K562 (cell line): ENCODE results near the gene FRMD5. TPM values are rescaled to one million over a fixed set of nuclear protein-coding genes. Genes with fewer than 3 reads are reported as not detected.

ENCODE experiments used
- ATAC-seq: fragments of 200-7000 bp; cut with Tn5 transposase; 3 replicates; pipeline ENCODE4 v1.9.1; 2020; ENCODE audit warnings: moderate library complexity
- BruUV-seq: library from RNA; stranded (reverse); fragments of 400-500 nt; replicated peaks from 2 replicates; lab custom pipeline; 2021; lab: Mats Ljungman, UMichigan
- CTCF ChIA-PET: fragments of 300-600 bp; formaldehyde crosslinking; extraction: SDS; loops from one replicate; lab custom pipeline; 2021; ENCODE audit warnings: low intra/inter-chr PET ratio; lab: Yijun Ruan, JAX
- POLR2A ChIA-PET: fragments of 300-600, 350-650 bp; sonication (Branson Sonifier 250); formaldehyde crosslinking; extraction: SDS; loops from one replicate; lab custom pipeline; 2021; ENCODE audit warnings: antibody characterized with exemption, inconsistent platforms; lab: Yijun Ruan, JAX
- DNase-seq, 4 experiments: peaks; one replicate each; pipeline versions ENCODE4 v3.0.0 to v3.0.0-alpha.2; 2011 to 2018; ENCODE audit warnings: low spot score in 3 of 4, mixed read lengths in 3 of 4; ENCODE audit errors: extremely low read depth in 1 of 4
- FAIRE-seq: peaks from 2 replicates; lab custom pipeline; 2011; peaks lifted over from hg19 to GRCh38; lab: Jason Lieb, UNC
- H2AFZ ChIP-seq: 2 replicates; pipeline ENCODE4 v1.6.0; 2011; ENCODE audit warnings: low read depth, low read length, control low read depth, inconsistent platforms
- H3K27ac ChIP-seq: fragments of 200-600 bp; 3 replicates; pipeline ENCODE4 v1.8.0; 2011; ENCODE audit warnings: low read depth, mild to moderate bottlenecking, control low read depth, inconsistent platforms, low read length, moderate library complexity, mixed read lengths; ENCODE audit errors: extremely low read depth
- H3K27me3 ChIP-seq, 2 experiments: fragments of 300-600 bp in 1 of 2; 2 replicates in 1 of 2; 3 replicates in 1 of 2; pipeline versions ENCODE4 v1.6.0 to v1.8.0; 2011; ENCODE audit warnings: inconsistent platforms in 2 of 2, low read length in 2 of 2, mild to moderate bottlenecking in 1 of 2, mixed read lengths in 1 of 2, moderate library complexity in 1 of 2; ENCODE audit not compliant: control insufficient read depth in 2 of 2, insufficient read depth in 2 of 2
- H3K36me3 ChIP-seq: fragments of 300-600 bp; 3 replicates; pipeline ENCODE4 v1.8.0; 2011; ENCODE audit warnings: mild to moderate bottlenecking, low read length, inconsistent platforms; ENCODE audit not compliant: control insufficient read depth, insufficient read depth
- H3K4me1 ChIP-seq, 2 experiments: fragments of 200-600 bp in 1 of 2; replicated peaks in 1 of 2; 2 replicates in 1 of 2; 3 replicates in 1 of 2; pipeline versions ENCODE4 v1.5.1 to v1.8.0; 2011; ENCODE audit warnings: inconsistent platforms in 2 of 2, low read length in 2 of 2, mild to moderate bottlenecking in 1 of 2, mixed read lengths in 1 of 2, moderate library complexity in 1 of 2; ENCODE audit not compliant: control insufficient read depth in 2 of 2, insufficient read depth in 2 of 2
- H3K4me2 ChIP-seq: 2 replicates; pipeline ENCODE4 v1.6.1; 2011; ENCODE audit warnings: low read length, control low read depth, inconsistent platforms, mixed read lengths; ENCODE audit not compliant: insufficient read depth
- H3K4me3 ChIP-seq: fragments of 200-600 bp; sonication (generic), shearing (Covaris generic); 2 replicates; pipeline ENCODE4 v1.5.1; 2016; ENCODE audit warnings: control low read depth, inconsistent platforms
- H3K79me2 ChIP-seq: fragments of 200-600 bp; 3 replicates; pipeline ENCODE4 v1.8.0; 2011; ENCODE audit warnings: low read length, inconsistent platforms; ENCODE audit not compliant: control insufficient read depth, insufficient read depth
- H3K9ac ChIP-seq, 2 experiments: 2 replicates each; pipeline versions ENCODE4 v1.6.0 to v1.6.1; 2011; ENCODE audit warnings: low read depth in 2 of 2, low read length in 2 of 2, control low read depth in 1 of 2, inconsistent platforms in 1 of 2, mild to moderate bottlenecking in 1 of 2, mixed read lengths in 1 of 2; ENCODE audit not compliant: insufficient read depth in 1 of 2
- H3K9me1 ChIP-seq: one replicate; pipeline ENCODE4 v1.6.0; 2011; ENCODE audit warnings: inconsistent platforms, mild to moderate bottlenecking, low read length, moderate library complexity; ENCODE audit not compliant: control insufficient read depth, insufficient read depth
- H3K9me3 ChIP-seq: replicated peaks from 2 replicates; pipeline ENCODE4 v1.5.1; 2011; ENCODE audit warnings: low read depth, low read length, inconsistent platforms; ENCODE audit not compliant: control insufficient read depth, insufficient read depth
- H4K20me1 ChIP-seq: replicated peaks from 2 replicates; pipeline ENCODE4 v1.6.1; 2011; ENCODE audit warnings: low read length, inconsistent platforms, mixed read lengths; ENCODE audit not compliant: control insufficient read depth, insufficient read depth
- ETS2 ChIP-seq: IDR thresholded peaks from 2 replicates; pipeline ENCODE4 v1.6.1; 2016; ENCODE audit warnings: borderline replicate concordance, missing genetic modification characterization, mild to moderate bottlenecking, moderate library complexity, missing compliant biosample characterization; ENCODE audit not compliant: poor library complexity, severe bottlenecking
- FOSL1 ChIP-seq: fragments of 200-800 bp; sonication (Bioruptor generic); conservative IDR thresholded peaks from 2 replicates; pipeline ENCODE4 v1.6.1; 2016; ENCODE audit warnings: missing genetic modification characterization, missing compliant biosample characterization
- GTF2B ChIP-seq: IDR thresholded peaks from 2 replicates; pipeline ENCODE4 v1.6.1; 2011; ENCODE audit not compliant: insufficient read length; ENCODE audit errors: extremely low read depth
- HDAC1 ChIP-seq, 2 experiments: fragments of 450-650 bp; IDR thresholded peaks; 2 replicates each; pipeline ENCODE4 v1.6.1; 2016 to 2017; ENCODE audit warnings: inconsistent platforms in 1 of 2, mild to moderate bottlenecking in 1 of 2, moderate library complexity in 1 of 2
- HNRNPH1 ChIP-seq: fragments of 200-400 bp; formaldehyde crosslinking; optimal IDR thresholded peaks from 2 replicates; pipeline ENCODE3; 2017; ENCODE audit warnings: low read depth, mild to moderate bottlenecking, low read length, moderate library complexity
- HNRNPUL1 ChIP-seq: fragments of 200-400 bp; formaldehyde crosslinking; IDR thresholded peaks from 2 replicates; pipeline ENCODE4 v1.6.1; 2017; ENCODE audit warnings: low read length
- MBD1 ChIP-seq: fragments of 250-450 bp; sonication (Bioruptor Pico); IDR thresholded peaks from 2 replicates; pipeline ENCODE4 v1.8.0; 2022; ENCODE audit warnings: inconsistent platforms
- PHB ChIP-seq: fragments of 250-450 bp; sonication (Bioruptor Pico); IDR thresholded peaks from 2 replicates; pipeline ENCODE4 v1.5.0; 2021
- PTRF ChIP-seq: fragments of 450-650 bp; IDR thresholded peaks from 2 replicates; pipeline ENCODE4 v1.6.1; 2016; ENCODE audit warnings: mild to moderate bottlenecking, missing genetic modification characterization, missing compliant biosample characterization
- SMAD2 ChIP-seq: fragments of 150-350 bp; IDR thresholded peaks from 2 replicates; pipeline ENCODE4 v1.6.1; 2014; ENCODE audit warnings: low read depth, mild to moderate bottlenecking, low read length
- XRCC4 ChIP-seq: IDR thresholded peaks from one replicate; pipeline ENCODE4 v1.6.1; 2011; ENCODE audit not compliant: insufficient read depth, insufficient read length; ENCODE audit errors: extremely low read depth
- ZNF3 ChIP-seq: fragments of 250-450 bp; sonication (Bioruptor Pico); IDR thresholded peaks from 2 replicates; pipeline ENCODE4 v1.5.0; 2021; ENCODE audit warnings: mild to moderate bottlenecking, moderate library complexity
- WGBS: fragments of 100-300 bp; shearing (Covaris generic); methylation state at CpG from one replicate; pipeline ENCODE4 v1.1.6; 2016; ENCODE audit warnings: low coverage, mixed read lengths; ENCODE audit not compliant: insufficient coverage; ENCODE audit errors: missing lambda C conversion rate; 5-methylcytosine and 5-hydroxymethylcytosine counted together
- in situ Hi-C: fragments of 300-500 bp; cut with MboI; formaldehyde crosslinking; loops from 4 replicates; pipeline ENCODE4 v1.15.0; 2018; ENCODE audit warnings: inconsistent platforms, mixed read lengths
- intact Hi-C: fragments of 100-400 bp; cut with micrococcal nuclease; formaldehyde crosslinking; loops from 2 replicates; pipeline ENCODE4 v1.14.2; 2022
- polyA plus RNA-seq, 8 experiments: library from polyadenylated mRNA; depleted of rRNA in 4 of 8; stranded (reverse) in 5 of 8; unstranded in 3 of 8; fragments of >200 nt; fragmentation: Nextera tagmentation in 2 of 8; fragmentation: Illumina TruSeq in 1 of 8; extraction: Ambion mirVana in 2 of 8; extraction: Trizol in 1 of 8; gene quantifications; 2 replicates each; pipeline versions ENCODE4 v1.2.1 to v1.2.3, GENCODE V29; 2011 to 2014; ENCODE audit warnings: inconsistent platforms in 1 of 8, missing spikeins in 1 of 8
- total RNA-seq, 7 experiments: library from RNA; depleted of rRNA in 6 of 7; stranded (reverse); fragments of >200 nt in 6 of 7; fragmentation: Illumina TruSeq in 2 of 7; extraction: Trizol in 2 of 7; gene quantifications; 2 replicates each; pipeline versions ENCODE4 v1.2.1 to v1.2.3, GENCODE V29; 2011 to 2021; ENCODE audit warnings: low replicate concordance in 1 of 7
- TF ChIP-seq, protein P1 (sequence below): fragments of 250-450 bp; sonication (Bioruptor Pico); IDR thresholded peaks from 2 replicates; pipeline ENCODE4 v1.4.0; 2020
- TF ChIP-seq, protein P2 (sequence below), 2 experiments: fragments of 450-650 bp; IDR thresholded peaks; 2 replicates each; pipeline ENCODE4 v1.6.1; 2018; ENCODE audit warnings: mild to moderate bottlenecking in 2 of 2, low read depth in 1 of 2; ENCODE audit not compliant: partially characterized antibody in 2 of 2

The FRMD5 gene
- total and polyA plus RNA-seq, 9 of the 15 experiments (the other 6 are each of a cell fraction or from before 2014, with no cell fraction given) = 0.13 to 0.38 TPM; not detected in 7

- Histone ChIP-seq H3K79me2 (no peaks in the 10 kb centered on the region), H3K4me2 (no peak overlapping the region), H3K9ac (no peak overlapping the region), H3K4me3 (no peak overlapping the region), H3K27me3 (peaks cover 5 to 8% of the 10 kb centered on the region in 2 experiments; a peak in 4 of 5 replicates), H3K9me1 (no peaks in the 10 kb centered on the region), H3K4me1 (no peaks in the 10 kb centered on the region), H3K27ac (no peak overlapping the region), H4K20me1 (no peaks in the 10 kb centered on the region), H3K36me3 (no peaks in the 10 kb centered on the region), H2AFZ (no peak overlapping the region), H3K9me3 (no peaks in the 10 kb centered on the region)
- CTCF ChIA-PET = no interaction called here
- 0% methylated on average over 5 of the region's 5 CpGs for WGBS
- BruUV-seq = no TSS peak
- DNase-seq (no peak), FAIRE-seq (no peak), ATAC-seq (no peak)
- TF ChIP-seq SMAD2 (no peak), MBD1 (CRISPR knock-in tag) (no peak), ZNF3 (no peak), GTF2B (no peak), HNRNPH1 (no peak), PHB (CRISPR knock-in tag) (no peak), ETS2 (tag) (no peak), HNRNPUL1 (no peak), HDAC1 (IDR thresholded peaks at IDR 0.05) (no peak), XRCC4 (no peak), PTRF (tag) (no peak), FOSL1 (tag) (no peak)
- TF ChIP-seq, protein P1, sequence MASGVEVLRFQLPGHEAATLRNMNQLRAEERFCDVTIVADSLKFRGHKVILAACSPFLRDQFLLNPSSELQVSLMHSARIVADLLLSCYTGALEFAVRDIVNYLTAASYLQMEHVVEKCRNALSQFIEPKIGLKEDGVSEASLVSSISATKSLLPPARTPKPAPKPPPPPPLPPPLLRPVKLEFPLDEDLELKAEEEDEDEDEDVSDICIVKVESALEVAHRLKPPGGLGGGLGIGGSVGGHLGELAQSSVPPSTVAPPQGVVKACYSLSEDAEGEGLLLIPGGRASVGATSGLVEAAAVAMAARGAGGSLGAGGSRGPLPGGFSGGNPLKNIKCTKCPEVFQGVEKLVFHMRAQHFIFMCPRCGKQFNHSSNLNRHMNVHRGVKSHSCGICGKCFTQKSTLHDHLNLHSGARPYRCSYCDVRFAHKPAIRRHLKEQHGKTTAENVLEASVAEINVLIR = no peak
- TF ChIP-seq, protein P2, sequence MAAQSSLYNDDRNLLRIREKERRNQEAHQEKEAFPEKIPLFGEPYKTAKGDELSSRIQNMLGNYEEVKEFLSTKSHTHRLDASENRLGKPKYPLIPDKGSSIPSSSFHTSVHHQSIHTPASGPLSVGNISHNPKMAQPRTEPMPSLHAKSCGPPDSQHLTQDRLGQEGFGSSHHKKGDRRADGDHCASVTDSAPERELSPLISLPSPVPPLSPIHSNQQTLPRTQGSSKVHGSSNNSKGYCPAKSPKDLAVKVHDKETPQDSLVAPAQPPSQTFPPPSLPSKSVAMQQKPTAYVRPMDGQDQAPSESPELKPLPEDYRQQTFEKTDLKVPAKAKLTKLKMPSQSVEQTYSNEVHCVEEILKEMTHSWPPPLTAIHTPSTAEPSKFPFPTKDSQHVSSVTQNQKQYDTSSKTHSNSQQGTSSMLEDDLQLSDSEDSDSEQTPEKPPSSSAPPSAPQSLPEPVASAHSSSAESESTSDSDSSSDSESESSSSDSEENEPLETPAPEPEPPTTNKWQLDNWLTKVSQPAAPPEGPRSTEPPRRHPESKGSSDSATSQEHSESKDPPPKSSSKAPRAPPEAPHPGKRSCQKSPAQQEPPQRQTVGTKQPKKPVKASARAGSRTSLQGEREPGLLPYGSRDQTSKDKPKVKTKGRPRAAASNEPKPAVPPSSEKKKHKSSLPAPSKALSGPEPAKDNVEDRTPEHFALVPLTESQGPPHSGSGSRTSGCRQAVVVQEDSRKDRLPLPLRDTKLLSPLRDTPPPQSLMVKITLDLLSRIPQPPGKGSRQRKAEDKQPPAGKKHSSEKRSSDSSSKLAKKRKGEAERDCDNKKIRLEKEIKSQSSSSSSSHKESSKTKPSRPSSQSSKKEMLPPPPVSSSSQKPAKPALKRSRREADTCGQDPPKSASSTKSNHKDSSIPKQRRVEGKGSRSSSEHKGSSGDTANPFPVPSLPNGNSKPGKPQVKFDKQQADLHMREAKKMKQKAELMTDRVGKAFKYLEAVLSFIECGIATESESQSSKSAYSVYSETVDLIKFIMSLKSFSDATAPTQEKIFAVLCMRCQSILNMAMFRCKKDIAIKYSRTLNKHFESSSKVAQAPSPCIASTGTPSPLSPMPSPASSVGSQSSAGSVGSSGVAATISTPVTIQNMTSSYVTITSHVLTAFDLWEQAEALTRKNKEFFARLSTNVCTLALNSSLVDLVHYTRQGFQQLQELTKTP (IDR thresholded peaks at IDR 0.05; ENCODE audit: low read depth in 1 of 2, partially characterized antibody in 2 of 2) = no peak
- intact Hi-C loops = no loop called here
- POLR2A ChIA-PET = interaction anchor here (1.3 kb wide), 1 partner anchor 11 kb away, joined by 3 read pairs; no protein-coding TSS in a partner anchor
- in situ Hi-C loops = no loop called here
Measured at GRCh38 chr15:44011238-44011854, 183.7 kb downstream of the FRMD5 start.
